LoVo (cell line): ENCODE data around the gene SURF4.
"Not testable (repeated sequence)": the region's sequence is repeated elsewhere in the genome, so short reads cannot be mapped to it uniquely, and the experiment has no call there.

ENCODE experiments used
- DNase-seq: peaks from one replicate; pipeline ENCODE4 v3.0.0-alpha.2; 2016; ENCODE audit warnings: low spot score

SURF4 gene

DNA sequence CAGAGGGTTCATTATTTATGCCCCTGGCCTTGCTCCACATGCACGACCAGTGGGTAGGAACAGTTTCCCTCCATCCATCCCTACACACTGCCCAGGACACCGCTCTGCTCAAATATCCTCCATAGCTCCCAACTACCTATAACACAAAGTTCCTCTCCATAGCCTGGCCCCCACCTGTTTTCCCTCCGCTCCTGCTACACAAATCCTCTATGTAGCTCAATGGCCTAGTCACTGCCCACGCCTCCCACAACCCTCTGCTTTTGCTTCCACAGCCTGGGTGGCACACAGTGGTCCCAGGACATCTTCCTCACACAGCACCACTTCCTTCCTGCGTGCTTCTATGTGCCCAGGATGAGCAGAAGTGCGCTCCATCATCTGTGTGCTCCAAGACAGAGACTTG, 21.5 kb upstream of the SURF4 start:
- no peak for DNase-seq

DNA sequence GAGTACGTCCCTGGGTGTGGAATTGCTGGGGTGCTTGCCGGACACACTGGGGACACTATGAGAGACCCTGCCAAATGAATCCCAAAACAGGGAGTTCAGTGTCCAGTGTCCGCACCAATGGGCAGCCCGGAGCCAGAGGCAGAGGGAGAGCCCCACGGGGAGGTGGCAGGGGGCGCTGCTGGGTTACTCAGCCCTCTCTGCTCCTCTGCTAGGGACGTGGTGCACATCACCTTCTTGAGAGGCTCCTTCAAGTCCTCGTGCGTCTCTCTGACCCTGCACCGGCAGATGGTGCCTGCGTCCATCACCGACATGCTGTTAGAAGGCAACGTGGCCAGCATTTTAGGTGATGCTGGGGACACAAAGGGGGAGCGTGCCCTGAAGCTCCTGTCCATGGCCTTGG, 21.1 kb upstream of the SURF4 start:
- no peak for DNase-seq

DNA sequence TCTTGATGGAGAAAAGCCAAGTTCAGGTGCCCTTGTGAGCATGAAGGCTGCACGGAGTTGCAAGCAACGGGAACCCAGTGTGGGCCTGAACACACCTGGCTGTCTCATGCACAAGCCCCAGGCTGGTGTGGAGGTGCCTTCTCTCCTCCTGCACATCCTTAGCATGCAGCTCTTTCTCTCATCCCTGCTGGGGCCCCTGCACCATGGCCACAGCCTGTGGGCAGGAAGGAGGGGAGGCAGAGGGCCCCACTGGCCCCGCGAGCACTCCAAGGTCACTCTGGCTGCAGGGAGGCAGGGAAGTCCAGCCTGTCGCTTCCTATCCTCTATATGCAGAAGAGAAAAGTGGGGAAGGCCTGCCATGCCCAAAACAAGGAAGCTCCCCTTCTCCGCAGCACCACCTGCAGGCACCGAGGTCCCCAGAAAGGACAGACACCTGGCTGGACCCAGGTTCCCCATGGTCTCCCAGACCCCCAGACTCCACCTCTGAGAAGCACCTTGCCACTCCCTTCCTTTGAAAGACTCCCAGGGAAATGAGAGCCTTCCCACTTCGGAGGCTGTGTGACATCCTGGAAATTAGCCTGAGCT, 18.9 kb upstream of the SURF4 start:
- no peak for DNase-seq

- DNase-seq, result no peak
These were observed 17.5 kb upstream of the SURF4 start for GRCh38 chr9:133393399-133393798.

DNA sequence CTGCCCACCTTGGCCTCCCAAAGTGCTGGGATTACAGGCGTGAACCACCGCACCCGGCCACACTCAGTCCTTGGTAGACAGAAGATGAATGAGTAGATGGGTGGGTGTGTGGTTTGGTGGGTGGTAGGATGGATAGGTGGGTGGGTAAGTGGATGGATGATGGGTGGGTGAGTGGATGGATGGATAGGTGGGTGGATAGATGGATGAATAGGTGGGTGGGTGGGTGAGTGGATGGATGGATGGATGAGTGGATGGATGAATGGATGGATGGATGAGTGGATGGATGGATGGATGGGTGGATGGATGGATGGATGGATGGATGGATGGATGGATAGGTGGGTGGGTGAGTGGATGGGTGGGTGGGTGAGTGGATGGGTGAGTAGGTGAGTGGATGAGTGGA, 16.4 kb upstream of the SURF4 start:
- not testable (repeated sequence) for DNase-seq

DNA sequence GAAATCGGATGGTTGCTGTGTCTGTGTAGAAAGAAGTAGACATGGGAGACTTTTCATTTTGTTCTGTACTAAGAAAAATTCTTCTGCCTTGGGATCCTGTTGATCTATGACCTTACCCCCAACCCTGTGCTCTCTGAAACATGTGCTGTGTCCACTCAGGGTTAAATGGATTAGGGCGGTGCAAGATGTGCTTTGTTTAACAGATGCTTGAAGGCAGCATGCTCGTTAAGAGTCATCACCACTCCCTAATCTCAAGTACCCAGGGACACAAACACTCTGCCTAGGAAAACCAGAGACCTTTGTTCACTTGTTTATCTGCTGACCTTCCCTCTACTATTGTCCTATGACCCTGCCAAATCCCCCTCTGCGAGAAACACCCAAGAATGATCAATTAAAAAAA, 15.6 kb upstream of the SURF4 start:
- not testable (repeated sequence) for DNase-seq

GRCh38 chr9:133390713-133391112, 14.9 kb upstream of the SURF4 start:
- DNase-seq, result no peak

DNA sequence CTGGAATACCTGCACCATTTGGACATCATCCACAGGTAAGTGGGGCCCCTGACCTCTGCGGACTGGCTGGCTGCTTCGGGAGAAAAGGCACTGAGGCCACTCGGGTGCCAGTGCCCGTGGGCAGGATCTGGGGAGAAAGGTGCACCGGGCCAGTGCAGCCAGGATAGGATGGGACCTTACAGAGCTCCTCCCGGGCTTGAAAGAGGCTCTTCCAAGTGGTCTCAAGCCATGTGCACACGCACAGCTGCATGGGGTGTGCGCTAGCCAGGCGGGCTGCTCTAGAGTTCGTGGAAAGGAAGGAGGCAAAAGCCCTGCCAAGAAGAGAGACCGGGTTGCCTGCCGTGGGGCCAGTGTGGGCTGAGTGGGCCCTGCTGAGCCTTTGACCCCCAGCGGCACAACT, 13.7 kb upstream of the SURF4 start:
- no peak for DNase-seq

DNA sequence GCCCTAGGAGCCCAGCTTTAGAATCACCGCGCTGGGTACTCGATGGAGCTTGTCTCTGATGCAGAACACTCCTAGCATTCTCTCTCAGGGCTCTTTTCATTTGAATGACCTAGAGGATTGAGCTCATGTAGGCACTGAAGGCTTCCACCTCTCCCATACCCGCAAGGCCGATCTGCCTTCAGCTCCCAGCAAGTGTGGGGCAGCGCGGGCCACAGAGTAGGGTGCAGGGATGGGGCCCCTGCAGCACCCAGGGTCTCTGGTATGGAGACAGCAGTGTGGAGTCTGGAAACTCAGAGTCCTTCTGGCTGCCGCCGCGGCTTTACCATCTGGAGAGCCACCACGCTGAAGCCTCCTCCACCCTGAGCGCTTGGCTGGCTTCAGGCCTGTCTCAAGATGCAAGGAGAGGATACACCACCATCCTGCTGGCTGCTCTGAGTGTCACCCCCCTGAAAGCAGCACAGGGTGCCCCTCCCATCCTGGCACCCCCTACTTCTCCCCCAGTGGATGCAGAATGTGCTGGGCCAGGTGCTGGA, 13.2 kb upstream of the SURF4 start:
- no peak for DNase-seq

- no peak for DNase-seq
These were observed 11.8 kb upstream of the SURF4 start for GRCh38 chr9:133387680-133388079.

GRCh38 chr9:133386338-133386737, 10.5 kb upstream of the SURF4 start:
- no peak for DNase-seq

GRCh38 chr9:133385452-133385851, 9.6 kb upstream of the SURF4 start:
- DNase-seq, result no peak

- DNase-seq, result no peak
These were observed 9.0 kb upstream of the SURF4 start for GRCh38 chr9:133384736-133385321.

DNA sequence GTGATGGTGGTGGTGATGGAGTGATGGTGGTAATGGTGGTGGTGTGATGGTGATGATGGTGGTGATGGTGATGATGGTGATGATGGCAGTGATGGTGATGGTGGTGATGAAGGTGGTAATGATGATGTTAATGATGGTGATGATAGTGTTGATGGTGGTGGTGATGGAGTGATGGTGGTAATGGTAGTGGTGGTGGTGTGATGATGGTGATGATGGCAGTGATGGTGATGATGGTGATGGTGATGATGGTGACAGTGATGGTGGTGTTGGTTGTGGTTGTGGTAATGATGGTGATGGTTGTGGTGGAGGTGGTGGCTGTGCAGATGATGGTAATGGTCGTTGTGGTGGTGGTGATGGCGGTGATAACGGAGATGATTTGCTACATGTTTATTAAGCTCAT, 7.6 kb upstream of the SURF4 start:
- no peak for DNase-seq

- no peak for DNase-seq
These were observed 6.8 kb upstream of the SURF4 start for GRCh38 chr9:133382507-133383141.

DNA sequence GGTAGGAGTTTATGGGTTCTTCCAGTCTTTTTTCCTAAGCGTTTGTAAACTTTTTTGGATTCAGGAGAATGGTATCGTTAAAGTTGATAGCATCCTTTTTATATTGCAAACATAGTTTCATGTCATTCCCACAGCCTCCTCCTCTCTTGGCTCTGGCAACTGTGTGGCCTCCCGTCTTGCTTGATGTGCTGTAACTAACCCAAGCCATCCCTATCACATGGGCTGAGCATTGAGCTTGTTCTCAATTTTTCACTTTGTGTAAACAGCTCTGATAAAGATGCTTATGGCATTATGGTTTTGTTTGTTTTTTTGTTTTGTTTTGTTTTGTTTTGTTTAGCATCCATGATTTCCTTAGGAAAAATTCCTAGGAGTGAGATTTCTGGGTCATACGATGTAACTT, 4.9 kb upstream of the SURF4 start:
- DNase-seq, result no peak

GRCh38 chr9:133379153-133380086, 3.6 kb upstream of the SURF4 start:
- no peak for DNase-seq

DNA sequence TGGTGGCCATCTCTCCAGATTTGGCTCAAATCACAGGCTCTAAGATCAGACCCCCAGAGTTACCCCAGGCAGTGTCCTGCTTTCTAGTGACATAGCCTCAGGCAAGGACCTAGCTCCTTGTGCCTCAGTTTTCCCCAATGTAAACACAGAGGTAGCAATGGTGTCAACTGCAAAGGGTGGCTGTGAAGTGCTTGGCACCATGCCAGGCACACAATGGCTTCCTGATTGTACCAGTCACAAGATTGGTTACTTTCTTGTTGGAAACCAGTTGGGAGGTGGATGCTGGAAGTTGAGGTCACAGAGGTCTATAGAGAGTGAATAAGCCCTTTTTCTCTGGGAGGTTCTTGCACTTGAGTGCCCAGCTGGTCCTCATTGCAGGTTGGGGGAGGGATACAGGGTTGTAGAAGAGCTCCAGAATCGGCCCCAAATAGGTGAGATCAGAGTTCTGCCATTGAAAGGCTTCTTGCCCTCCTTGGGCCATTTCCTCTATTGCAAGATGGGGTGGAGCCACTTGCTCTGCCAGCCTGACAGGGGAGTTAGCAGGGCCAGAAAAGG, 2.6 kb upstream of the SURF4 start:
- no peak for DNase-seq

DNA sequence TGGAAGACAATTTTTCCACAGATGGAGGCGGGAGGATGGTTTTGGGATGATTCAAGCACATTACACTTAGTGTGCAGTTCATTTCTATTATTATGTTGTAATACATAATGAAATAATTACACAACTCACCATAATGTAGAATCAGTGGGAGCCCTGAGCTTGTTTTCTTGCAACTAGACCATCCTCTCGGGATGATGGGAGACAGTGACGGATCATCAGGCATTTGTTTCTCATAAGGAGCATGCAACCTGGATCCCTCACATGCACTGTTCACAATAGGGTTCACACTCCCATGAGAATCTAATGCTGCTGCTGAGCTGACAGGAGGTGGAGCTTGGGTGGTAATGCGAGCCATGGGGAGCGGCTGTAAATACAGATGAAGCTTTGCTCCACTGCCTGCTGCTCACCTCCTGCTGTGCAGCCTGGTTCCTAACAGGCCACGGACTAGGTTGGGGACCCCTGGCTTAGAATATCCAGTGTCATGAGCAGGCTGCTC, 1.9 kb upstream of the SURF4 start:
- DNase-seq, result no peak

- DNase-seq, result not testable (repeated sequence)
These were observed 1.4 kb upstream of the SURF4 start for GRCh38 chr9:133377280-133377679.

GRCh38 chr9:133375116-133375723, 640 bp downstream of the SURF4 start:
- peak; percentile 48 for DNase-seq
